Measurements from ENCODE around the gene MACROD1. TPM values are rescaled to one million over a fixed set of nuclear protein-coding genes. Genes with fewer than 3 reads are reported as not detected.

The MACROD1 gene
- total RNA-seq, 1 donor from 2014 or later, result 3.4 TPM

- no peak overlapping the region for H3K4me3 ChIP-seq (ENCODE audit: insufficient read depth, low read depth, low read length)
- no peak overlapping the region for H3K27ac ChIP-seq (ENCODE audit: low read depth, low read length)
- Mint-ChIP-seq H3K36me3 (ENCODE audit: low read depth, unreplicated experiment) (no peaks in the 10 kb centered on the region), H3K27ac (ENCODE audit: unreplicated experiment) (peak overlapping the region; percentile 53), H3K9me3 (ENCODE audit: unreplicated experiment) (peaks cover 3% of the 10 kb centered on the region), H3K4me3 (ENCODE audit: unreplicated experiment) (no peak overlapping the region), H3K4me1 (ENCODE audit: low read depth, unreplicated experiment) (peaks cover 11% of the 10 kb centered on the region), H3K27me3 (ENCODE audit: low read depth, unreplicated experiment) (peaks cover 55% of the 10 kb centered on the region)
- no peaks in the 10 kb centered on the region for H3K79me2 ChIP-seq (ENCODE audit: insufficient read depth, low read length)
- H4K20me1 ChIP-seq (ENCODE audit: insufficient read depth, low read length), result peaks cover 62% of the 10 kb centered on the region
- no peak for DNase-seq (ENCODE audit: low read depth)
- H3K4me2 ChIP-seq (ENCODE audit: low read length), result no peak overlapping the region
- H3K9me3 ChIP-seq (ENCODE audit: insufficient read depth, low read depth, low read length), result no peaks in the 10 kb centered on the region
- H3K27me3 ChIP-seq (ENCODE audit: insufficient read depth, low read length), result peaks cover 19% of the 10 kb centered on the region
- peaks cover 17% of the 10 kb centered on the region for H3K4me1 ChIP-seq (ENCODE audit: insufficient read depth, low read length)
- no peaks in the 10 kb centered on the region for H3K36me3 ChIP-seq (ENCODE audit: insufficient read depth, low read length)
- TF ChIP-seq CTCF (IDR thresholded peaks at IDR 0.05; ENCODE audit: insufficient read depth, low read depth, low read length) (no peak), EZH2 (IDR thresholded peaks at IDR 0.05; ENCODE audit: insufficient read depth, low read length) (no peak)
- FAIRE-seq, result no peak
- H3K9ac ChIP-seq (ENCODE audit: low read length), result no peak overlapping the region
- no peak overlapping the region for H2AFZ ChIP-seq (ENCODE audit: low read depth, low read length)
Measured at GRCh38 chr11:64089915-64090805, 75.8 kb downstream of the MACROD1 start.

GRCh38 chr11:64089493-64089892, 76.4 kb downstream of the MACROD1 start:
- H3K79me2 ChIP-seq (ENCODE audit: insufficient read depth, low read length), result no peaks in the 10 kb centered on the region
- H2AFZ ChIP-seq (ENCODE audit: low read depth, low read length), result no peak overlapping the region
- Mint-ChIP-seq H3K9me3 (ENCODE audit: unreplicated experiment) (peaks cover 3% of the 10 kb centered on the region), H3K27me3 (ENCODE audit: low read depth, unreplicated experiment) (peaks cover 52% of the 10 kb centered on the region), H3K4me3 (ENCODE audit: unreplicated experiment) (no peak overlapping the region), H3K36me3 (ENCODE audit: low read depth, unreplicated experiment) (no peaks in the 10 kb centered on the region), H3K27ac (ENCODE audit: unreplicated experiment) (no peak overlapping the region), H3K4me1 (ENCODE audit: low read depth, unreplicated experiment) (peaks cover 5% of the 10 kb centered on the region)
- FAIRE-seq (no peak), DNase-seq (ENCODE audit: low read depth) (no peak)
- no peak overlapping the region for H3K9ac ChIP-seq (ENCODE audit: low read length)
- no peak overlapping the region for H3K4me3 ChIP-seq (ENCODE audit: insufficient read depth, low read depth, low read length)
- TF ChIP-seq CTCF (IDR thresholded peaks at IDR 0.05; ENCODE audit: insufficient read depth, low read depth, low read length) (no peak), EZH2 (IDR thresholded peaks at IDR 0.05; ENCODE audit: insufficient read depth, low read length) (no peak)
- peaks cover 59% of the 10 kb centered on the region for H4K20me1 ChIP-seq (ENCODE audit: insufficient read depth, low read length)
- H3K4me2 ChIP-seq (ENCODE audit: low read length), result no peak overlapping the region
- H3K36me3 ChIP-seq (ENCODE audit: insufficient read depth, low read length), result no peaks in the 10 kb centered on the region
- H3K9me3 ChIP-seq (ENCODE audit: insufficient read depth, low read depth, low read length), result no peaks in the 10 kb centered on the region
- peaks cover 19% of the 10 kb centered on the region for H3K27me3 ChIP-seq (ENCODE audit: insufficient read depth, low read length)
- no peak overlapping the region for H3K27ac ChIP-seq (ENCODE audit: low read depth, low read length)
- H3K4me1 ChIP-seq (ENCODE audit: insufficient read depth, low read length), result peaks cover 11% of the 10 kb centered on the region

GRCh38 chr11:64089027-64089360, 76.9 kb downstream of the MACROD1 start:
- peaks cover 3% of the 10 kb centered on the region for H3K9me3 Mint-ChIP-seq (ENCODE audit: unreplicated experiment)
- peaks cover 51% of the 10 kb centered on the region for H3K27me3 Mint-ChIP-seq (ENCODE audit: low read depth, unreplicated experiment)
- H3K4me3 Mint-ChIP-seq (ENCODE audit: unreplicated experiment), result no peak overlapping the region
- H2AFZ ChIP-seq (ENCODE audit: low read depth, low read length), result no peak overlapping the region
- H3K79me2 ChIP-seq (ENCODE audit: insufficient read depth, low read length), result no peaks in the 10 kb centered on the region
- H3K27ac ChIP-seq (ENCODE audit: low read depth, low read length), result no peak overlapping the region
- H4K20me1 ChIP-seq (ENCODE audit: insufficient read depth, low read length), result peaks cover 60% of the 10 kb centered on the region
- no peak overlapping the region for H3K27ac Mint-ChIP-seq (ENCODE audit: unreplicated experiment)
- H3K4me3 ChIP-seq (ENCODE audit: insufficient read depth, low read depth, low read length), result no peak overlapping the region
- H3K9ac ChIP-seq (ENCODE audit: low read length), result no peak overlapping the region
- TF ChIP-seq CTCF (IDR thresholded peaks at IDR 0.05; ENCODE audit: insufficient read depth, low read depth, low read length) (no peak), EZH2 (IDR thresholded peaks at IDR 0.05; ENCODE audit: insufficient read depth, low read length) (no peak)
- H3K36me3 Mint-ChIP-seq (ENCODE audit: low read depth, unreplicated experiment), result no peaks in the 10 kb centered on the region
- DNase-seq (ENCODE audit: low read depth) (no peak), FAIRE-seq (no peak)
- peaks cover 2% of the 10 kb centered on the region for H3K4me1 Mint-ChIP-seq (ENCODE audit: low read depth, unreplicated experiment)
- no peaks in the 10 kb centered on the region for H3K36me3 ChIP-seq (ENCODE audit: insufficient read depth, low read length)
- H3K4me2 ChIP-seq (ENCODE audit: low read length), result no peak overlapping the region
- peaks cover 20% of the 10 kb centered on the region for H3K27me3 ChIP-seq (ENCODE audit: insufficient read depth, low read length)
- H3K9me3 ChIP-seq (ENCODE audit: insufficient read depth, low read depth, low read length), result no peaks in the 10 kb centered on the region
- peaks cover 6% of the 10 kb centered on the region for H3K4me1 ChIP-seq (ENCODE audit: insufficient read depth, low read length)

Data from astrocyte (in vitro differentiated cells and primary cell).